Measurements from ENCODE around the gene CLDN7.

GRCh38 chr17:7292729-7293128, 30.5 kb upstream of the CLDN7 start:
- TF ChIP-seq EP300 (IDR thresholded peaks at IDR 0.05) (no peak), POLR2A (IDR thresholded peaks at IDR 0.05) (no peak), CTCF (IDR thresholded peaks at IDR 0.05) (no peak), POLR2AphosphoS5 (IDR thresholded peaks at IDR 0.05) (no peak)

Data from gastroesophageal sphincter (tissue), 3 donors.